ENCODE measurements around the gene CCDC27.

CCDC27 gene

DNA sequence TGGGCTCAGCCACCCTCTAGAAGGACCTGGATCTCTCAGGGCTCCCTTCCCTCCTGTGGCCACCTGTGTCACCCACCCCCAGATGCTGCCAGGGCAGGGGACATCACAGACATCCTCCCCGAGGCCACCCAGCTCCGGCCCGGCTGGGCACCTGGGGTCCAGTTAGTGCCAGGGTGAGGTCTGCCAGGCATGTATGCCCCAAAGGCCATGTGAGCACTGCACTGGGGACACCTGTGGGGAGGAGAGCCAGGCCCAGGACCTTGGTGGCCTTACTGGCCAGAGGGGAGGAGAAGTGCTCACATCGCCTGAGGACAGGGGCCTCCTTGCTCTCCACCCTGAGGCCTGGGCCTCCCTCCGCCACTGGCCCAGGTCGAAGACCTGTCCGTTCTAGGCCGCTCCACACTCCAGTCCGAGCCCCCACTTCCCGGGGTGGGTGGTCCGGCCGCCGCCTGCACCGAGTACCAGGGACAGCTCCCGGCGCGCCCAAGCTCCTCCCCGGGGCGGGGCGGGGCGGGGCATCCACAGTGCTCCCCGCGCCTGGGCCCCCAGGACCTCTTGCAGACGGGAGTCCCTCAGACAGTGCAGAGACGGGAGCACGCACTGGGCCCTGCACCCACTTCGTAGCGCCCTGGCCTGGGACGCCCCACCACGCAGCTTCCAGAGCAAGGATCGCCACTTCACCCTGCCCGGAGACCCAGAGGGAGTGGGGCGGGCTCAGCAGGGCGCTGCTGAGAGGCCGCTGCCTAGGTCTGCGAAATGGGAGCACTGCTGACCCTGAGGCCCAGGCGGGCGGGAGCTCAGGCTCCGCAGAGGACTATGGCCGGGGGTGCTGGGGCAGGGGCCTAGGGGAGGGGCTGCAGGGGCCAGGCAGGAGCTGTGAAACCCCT lies 34.3 kb upstream of the CCDC27 start:
- no peak for DNase-seq (ENCODE audit: low spot score)

DNA sequence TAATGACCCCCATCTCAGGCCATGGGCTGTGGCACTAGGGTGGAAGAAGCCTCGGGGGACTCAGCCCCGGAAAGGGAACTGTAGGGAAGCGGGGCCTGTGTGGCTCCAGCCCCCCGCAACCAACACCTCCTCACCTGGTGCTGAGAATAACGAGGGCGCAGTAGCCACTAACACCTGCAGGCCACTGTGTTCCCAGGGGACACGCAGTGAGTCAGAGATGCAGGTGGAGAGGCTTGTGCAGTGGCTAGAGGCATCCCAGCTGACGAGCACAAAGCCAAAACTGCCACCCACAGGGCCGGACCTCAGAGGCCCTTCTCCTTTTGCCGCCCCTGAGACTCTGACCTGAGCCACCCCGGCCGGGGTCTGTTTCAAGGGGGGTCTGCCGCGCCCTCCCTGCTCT lies 33.5 kb upstream of the CCDC27 start:
- DNase-seq (ENCODE audit: low spot score) = no peak

DNA sequence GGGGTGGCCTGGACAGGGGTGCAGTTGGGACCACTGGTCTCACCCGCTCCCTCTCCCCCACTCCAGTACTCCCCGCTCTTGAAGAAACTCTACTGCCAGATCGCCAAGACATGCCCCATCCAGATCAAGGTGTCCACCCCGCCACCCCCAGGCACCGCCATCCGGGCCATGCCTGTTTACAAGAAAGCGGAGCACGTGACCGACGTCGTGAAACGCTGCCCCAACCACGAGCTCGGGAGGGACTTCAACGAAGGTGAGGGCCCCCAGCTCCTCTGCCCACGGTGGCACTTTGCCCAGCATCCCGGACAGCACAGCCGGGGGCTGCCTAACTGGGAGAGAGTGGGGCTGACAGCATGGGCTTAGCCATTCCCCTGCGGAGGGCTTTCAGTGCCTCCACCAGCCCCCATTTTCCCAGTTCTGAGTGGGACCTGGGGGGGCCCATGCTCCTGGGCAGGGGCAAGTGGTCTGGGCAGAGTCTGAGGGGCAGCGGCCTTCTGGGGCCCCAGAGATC lies 30.2 kb upstream of the CCDC27 start:
- no peak for DNase-seq (ENCODE audit: low spot score)

DNA sequence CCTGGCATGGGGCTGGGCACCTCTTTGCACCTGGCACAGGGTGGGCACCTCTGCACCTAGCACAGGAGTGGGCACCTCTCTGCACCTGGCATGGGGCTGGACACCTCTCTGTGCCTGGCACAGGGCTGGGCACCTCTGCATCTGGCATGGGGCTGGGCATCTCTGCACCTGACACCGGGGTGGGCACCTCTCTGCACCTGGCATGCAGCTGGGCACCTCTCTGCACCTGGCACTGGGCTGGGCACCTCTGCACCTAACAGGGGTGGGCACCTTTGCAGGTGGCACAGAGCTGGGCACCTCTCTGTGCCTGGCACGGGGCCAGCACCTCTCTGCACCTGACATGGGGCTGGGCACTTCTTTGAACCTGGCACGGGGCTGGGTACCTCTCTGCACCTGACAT lies 29.4 kb upstream of the CCDC27 start:
- DNase-seq (ENCODE audit: low spot score) = no peak

DNA sequence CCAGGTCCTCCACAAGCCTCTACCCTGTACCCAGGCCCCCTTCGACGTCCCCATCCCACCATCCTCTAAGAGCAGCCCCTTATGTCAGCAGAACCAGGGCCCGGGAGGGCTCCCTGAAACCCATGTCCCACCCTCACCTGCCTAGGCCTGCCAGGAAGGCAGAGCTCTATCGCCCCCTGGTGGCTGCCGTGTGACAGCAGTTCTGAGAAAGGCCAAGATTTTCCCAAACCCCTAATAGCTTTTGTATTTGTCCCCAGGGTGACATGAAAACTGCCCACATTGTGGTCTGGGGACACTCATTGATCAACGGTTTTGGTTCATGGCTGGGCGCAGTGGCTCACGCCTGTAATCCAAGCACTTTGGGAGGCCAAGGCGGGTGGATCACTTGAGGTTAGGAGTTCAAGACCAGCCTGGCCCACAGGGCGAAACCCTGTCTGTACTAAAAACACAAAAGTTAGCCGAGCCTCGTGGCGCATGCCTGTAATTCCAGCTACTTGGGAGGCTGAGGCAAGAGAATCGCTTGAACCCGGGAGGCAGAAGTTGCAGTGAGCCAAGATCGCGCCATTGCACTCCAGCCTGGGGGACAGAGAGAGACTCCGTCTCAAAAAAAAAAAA lies 27.7 kb upstream of the CCDC27 start:
- peak; percentile 59 for DNase-seq (ENCODE audit: low spot score)

DNA sequence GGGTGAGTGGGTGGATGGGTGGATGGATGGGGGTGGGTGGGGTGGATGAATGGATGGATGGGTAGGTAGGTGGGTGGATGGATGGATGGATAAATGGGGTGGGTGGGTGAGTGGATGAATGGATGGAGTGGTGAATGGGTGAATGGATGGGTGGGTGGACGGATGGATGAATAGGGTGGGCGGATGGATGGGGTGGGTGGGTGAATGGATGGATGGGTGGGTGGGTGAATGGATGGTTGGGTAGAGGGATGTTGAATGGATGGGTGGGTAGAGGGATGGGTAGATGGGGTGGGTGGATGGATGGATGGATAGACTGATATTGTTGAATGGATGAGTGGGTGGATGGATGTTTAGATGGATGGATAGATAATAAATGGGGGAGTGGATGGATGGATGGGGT lies 26.9 kb upstream of the CCDC27 start:
- no peak for DNase-seq (ENCODE audit: low spot score)

DNA sequence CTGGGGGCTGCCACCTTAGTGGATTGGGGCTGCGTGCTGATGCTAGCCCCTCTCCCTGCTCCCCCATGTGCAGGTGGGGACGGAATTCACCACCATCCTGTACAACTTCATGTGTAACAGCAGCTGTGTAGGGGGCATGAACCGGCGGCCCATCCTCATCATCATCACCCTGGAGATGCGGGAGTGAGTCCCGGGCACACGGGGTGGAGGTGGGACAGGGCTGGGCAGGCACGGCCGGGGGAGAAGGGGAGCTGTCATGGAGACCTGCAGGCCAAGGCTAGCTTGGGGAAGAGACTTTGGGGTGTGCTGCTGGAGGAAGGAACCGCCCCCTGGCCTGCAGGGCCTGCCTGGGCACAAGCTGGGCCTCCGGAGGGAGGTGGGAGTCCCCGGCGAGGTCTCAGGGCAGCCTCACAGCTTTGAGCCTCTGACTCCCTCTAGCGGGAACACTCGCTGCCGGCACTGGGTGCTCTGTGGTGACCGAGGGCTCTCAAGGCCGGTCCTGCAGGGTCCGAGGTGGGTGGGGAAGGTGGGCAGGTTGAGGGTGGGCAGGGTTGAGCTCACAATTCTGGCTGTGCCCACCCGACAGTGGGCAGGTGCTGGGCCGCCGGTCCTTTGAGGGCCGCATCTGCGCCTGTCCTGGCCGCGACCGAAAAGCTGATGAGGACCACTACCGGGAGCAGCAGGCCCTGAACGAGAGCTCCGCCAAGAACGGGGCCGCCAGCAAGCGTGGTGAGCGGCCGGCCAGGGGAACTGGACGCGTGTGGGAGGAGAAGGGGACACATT lies 25.0 kb upstream of the CCDC27 start:
- peak; percentile 45 for DNase-seq (ENCODE audit: low spot score)

DNA sequence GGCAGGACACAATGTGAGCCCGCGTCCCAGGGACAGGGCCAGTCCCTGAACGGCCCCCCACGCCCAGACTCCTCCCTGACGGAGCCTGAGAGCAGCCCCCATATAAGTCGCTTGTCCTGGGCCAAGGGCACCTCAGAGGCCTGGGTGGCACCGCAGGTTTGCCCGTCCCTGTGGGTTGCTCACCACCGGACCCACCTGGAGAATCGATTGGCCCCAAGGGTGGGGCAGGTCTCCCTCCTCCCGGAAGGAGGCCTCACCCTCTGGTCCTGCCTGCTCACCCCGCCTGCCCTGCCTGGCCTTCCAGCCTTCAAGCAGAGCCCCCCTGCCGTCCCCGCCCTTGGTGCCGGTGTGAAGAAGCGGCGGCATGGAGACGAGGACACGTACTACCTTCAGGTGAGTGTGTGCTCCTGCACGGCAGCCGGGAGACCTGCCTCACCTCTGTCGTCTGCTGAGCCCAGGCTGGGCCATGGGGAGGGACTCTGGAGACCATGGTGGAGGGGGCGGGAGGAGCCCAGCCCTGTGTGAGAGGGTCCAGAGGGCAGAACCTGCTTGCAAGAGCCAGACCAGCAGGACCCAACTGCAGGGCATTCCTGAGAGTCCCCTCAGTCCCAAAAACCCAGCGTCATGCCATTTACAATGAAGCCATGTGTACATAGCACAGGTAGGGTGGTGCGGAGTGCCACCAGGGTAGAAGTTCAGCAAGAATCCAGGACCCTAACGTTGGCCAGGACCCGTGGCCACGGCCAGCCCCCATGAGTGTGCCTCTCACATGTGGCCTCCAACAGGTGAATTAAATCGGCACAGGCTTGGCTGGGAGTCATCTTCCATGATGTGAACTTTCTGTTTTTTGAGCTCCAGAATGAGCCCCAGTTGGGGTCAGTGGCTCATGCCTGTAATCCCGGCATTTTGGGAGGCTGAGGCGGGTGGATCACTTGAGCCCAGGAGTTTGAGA lies 24.1 kb upstream of the CCDC27 start:
- DNase-seq (ENCODE audit: low spot score) = no peak

DNA sequence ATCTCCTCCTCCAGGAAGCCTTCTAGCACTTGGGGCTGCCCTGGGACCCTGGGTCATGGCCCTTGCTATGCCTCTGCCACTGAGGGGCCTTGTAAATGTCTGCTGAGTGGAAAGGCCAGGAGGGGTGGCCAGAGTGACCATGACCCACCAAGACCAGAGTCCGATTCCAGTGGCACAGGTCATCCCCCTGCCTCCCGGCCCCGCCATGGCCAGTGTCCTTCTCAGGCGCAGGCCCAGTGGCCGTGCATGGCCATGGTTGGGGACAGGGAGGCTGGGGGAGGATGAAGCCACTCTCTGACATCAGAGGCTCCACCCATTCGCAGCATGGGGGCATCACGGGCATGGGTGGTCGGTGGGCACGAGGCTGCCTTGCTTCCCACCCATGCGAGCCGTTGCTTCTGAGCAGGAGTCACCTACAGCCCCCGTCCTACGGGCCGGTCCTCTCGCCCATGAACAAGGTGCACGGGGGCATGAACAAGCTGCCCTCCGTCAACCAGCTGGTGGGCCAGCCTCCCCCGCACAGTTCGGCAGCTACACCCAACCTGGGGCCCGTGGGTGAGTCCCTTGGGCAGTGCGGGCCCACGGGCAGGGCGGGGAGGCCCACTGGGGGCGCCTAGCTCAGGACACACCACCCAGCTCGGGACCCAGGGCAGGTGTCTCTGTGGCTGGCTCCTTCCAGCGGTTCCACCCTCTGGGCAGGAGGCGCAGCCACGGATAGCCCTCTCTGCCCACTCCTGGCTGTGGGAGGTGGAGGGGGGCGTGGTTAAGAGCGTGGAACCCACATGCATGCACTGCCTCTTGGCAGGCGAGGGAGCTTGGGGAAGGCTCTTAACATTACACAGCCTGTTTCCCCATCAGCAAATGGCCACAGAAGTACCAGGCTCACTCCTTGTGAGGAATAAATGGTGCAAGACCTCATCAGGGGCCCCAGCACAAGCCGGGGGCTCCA lies 22.4 kb upstream of the CCDC27 start:
- DNase-seq (ENCODE audit: low spot score) = no peak

DNA sequence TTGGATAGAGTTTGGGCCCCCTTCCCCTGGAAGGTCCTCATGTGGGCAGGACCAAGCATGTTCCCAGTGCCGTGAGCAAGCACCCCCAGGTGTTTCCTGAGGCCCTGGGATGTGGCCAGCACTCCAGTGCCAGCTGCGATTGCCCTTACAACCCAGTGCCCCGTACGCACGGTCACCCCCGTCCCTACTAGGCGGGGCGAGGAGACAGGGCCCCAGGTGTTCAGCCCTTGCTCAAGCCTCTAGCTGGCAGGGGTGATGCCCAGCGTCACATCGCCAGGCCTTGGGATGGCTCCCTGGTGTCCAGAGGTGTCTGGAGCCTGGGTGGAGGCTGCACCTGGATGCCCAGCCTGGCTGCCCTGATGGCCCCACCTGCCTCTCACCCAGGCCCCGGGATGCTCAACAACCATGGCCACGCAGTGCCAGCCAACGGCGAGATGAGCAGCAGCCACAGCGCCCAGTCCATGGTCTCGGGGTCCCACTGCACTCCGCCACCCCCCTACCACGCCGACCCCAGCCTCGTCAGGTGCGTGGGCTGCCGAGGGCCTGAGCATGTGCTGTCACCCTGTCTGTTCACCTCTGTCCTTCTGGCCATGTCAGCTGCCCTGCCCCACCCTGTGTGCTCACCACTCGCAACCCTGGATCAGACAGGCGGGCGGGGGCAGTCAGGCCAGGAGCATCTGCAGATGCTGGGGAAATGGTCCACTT lies 21.6 kb upstream of the CCDC27 start:
- no peak for DNase-seq (ENCODE audit: low spot score)

DNA sequence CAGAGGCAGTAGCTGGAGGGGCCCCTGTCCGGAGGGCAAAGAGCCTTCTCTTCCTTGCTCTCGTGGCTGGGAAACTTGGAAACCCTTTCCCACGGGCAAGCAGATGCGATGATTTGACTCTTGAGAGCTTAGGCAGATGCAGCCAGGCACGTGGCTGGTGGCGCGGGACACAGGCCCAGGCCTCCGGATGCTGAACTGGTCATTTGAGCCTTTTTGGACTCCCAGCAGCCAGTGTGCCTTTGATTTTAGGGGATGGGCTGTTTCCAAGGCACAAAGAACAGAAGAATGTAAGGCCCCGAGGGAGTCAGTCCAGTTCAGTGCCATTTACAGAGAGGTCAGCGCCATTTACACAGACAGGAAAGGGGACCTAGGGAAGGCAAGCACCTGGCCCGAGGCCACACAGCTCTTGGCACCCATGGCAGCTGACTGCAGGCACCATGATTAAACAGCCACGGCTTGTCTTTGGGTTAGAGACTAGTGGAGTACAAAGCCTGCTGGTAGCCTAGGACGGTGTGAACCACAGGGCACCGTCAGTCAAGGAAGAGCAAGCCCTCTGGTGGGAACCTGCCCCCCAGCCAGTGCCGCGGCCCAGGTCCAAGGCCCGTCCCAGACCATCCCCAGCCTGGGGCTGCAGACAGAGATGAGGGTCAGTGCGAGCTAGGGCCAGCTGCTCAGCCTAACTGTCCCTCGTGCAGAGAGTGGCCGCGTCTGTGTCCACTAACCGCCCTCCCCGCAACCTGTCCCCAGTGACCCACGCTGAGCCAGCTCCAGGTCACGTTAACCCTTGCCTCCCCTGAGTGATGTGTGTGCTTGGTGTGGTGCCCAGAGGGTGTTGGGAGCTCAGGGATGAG lies 20.4 kb upstream of the CCDC27 start:
- no peak for DNase-seq (ENCODE audit: low spot score)

DNA sequence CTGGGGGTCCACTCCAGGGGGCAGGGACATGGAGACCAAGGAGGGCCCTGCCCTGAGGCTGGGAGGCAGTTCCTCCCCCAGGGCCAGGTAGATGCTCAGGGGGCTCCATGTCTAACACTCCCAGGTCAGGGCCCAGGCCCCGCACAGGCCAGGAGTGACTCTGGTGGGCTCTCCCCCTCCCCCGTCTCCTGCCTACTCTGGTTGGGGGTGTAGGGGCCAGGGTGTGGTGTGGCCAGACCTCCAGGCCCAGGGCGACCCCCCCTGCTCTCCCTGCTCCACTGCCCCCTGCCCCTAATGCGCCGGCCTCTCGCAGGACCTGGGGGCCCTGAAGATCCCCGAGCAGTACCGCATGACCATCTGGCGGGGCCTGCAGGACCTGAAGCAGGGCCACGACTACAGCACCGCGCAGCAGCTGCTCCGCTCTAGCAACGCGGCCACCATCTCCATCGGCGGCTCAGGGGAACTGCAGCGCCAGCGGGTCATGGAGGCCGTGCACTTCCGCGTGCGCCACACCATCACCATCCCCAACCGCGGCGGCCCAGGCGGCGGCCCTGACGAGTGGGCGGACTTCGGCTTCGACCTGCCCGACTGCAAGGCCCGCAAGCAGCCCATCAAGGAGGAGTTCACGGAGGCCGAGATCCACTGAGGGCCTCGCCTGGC lies 19.7 kb upstream of the CCDC27 start:
- peak; percentile 35 for DNase-seq (ENCODE audit: low spot score)

DNA sequence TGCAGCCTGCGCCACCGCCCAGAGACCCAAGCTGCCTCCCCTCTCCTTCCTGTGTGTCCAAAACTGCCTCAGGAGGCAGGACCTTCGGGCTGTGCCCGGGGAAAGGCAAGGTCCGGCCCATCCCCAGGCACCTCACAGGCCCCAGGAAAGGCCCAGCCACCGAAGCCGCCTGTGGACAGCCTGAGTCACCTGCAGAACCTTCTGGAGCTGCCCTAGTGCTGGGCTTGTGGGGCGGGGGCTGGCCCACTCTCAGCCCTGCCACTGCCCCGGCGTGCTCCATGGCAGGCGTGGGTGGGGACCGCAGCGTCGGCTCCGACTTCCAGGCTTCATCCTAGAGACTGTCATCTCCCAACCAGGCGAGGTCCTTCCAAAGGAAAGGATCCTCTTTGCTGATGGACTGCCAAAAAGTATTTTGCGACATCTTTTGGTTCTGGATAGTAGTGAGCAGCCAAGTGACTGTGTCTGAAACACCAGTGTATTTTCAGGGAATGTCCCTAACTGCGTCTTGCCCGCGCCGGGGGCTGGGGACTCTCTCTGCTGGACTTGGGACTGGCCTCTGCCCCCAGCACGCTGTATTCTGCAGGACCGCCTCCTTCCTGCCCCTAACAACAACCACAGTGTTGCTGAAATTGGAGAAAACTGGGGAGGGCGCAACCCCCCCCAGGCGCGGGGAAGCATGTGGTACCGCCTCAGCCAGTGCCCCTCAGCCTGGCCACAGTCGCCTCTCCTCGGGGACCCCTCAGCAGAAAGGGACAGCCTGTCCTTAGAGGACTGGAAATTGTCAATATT lies 19.0 kb upstream of the CCDC27 start:
- no peak for DNase-seq (ENCODE audit: low spot score)

DNA sequence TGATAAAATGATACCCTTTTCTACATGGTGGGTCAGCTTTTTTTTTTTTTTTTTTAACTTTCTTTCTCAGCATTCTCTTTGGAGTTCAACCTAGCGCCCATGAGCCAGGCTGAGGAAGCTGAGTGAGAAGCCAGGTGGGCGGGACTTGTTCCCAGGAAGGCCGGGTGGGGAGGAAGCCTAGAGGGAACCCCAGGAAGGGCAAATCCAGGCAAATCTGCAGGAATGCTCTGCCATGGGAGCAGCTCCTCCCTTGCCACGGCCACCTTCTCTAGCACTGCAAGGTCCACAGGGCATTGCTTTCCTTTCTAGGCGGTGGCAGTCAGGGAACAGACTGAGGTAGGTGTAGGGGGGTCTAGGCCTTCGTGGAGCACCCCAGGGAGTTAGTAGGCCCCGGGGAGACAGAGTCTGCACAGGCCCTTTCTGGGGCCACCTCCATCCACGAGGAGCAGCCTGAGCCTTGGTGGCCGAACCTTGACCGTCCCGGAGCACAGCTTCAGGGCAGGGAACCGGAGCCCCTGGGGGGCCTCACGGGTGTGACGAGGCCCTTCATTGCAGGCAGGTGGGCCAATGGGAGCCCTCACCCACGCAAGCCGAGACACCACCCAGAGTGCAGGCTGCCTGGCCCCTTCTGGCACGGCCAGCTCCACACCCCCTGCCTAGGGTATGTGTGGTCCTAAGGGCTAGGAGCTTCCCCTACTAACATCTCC lies 18.2 kb upstream of the CCDC27 start:
- no peak for DNase-seq (ENCODE audit: low spot score)

DNA sequence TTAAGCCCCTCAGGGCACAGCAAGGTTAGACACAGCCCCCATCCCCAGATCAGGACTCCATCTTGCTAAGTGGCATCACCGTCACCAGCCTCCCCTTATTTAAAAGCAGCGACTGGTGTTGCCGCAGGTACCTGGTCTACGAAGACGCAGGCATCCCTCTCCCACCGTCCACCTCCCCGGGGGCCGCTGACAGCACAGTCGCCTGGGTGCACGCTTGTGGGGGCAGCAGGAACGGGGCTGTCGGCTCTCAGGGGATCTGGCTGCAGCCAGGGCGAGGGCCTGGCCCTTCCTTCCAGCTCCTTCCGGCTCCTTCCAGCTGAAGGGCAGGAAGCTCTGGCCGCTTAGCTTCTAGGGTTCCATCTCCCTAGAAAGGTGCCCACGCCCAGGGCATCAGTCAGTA lies 17.6 kb upstream of the CCDC27 start:
- no peak for DNase-seq (ENCODE audit: low spot score)

DNA sequence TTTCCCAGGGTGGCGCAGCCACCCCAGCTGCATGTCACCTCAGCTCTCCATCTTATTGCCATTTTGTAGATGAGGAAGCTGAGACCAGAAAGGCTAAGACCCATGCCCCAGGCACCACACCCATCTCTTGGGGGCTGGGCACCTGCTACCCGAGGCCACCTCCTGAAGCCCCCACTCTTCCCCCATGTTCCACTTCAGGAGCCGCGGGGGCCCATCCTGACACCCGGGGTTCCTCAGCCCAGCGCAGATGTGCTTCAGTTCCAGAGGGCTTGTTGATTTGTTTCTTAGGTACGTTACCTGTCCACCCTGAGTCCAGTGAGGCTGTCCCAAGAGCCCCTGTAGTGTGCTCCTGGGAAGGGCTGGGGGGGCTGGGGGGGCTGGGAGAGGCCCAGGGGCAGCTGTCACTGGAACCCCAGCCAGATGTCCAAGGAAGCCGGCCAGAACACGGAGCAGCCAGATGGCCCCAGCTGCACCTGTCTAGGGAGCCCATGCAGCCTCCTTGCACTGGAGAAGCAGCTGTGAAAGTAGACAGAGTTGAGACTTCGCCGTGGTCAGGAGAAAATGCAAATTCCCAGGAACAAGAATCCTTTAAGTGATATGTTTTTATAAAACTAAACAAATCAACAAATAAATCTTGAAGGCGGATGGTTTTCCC lies 17.1 kb upstream of the CCDC27 start:
- no peak for DNase-seq (ENCODE audit: low spot score)

Measured in SK-N-DZ (cell line).